ENCODE data around the gene CMTM2. TPM values are rescaled to one million over a fixed set of nuclear protein-coding genes. Genes with fewer than 3 reads are reported as not detected.

The CMTM2 gene
- total and polyA plus RNA-seq, 2 donors (not counting 1 experiment from before 2014, with no cell fraction given), result not detected

GRCh38 chr16:66599726-66600125 lies 20.5 kb downstream of the CMTM2 start:
- peaks cover 19% of the 10 kb centered on the region for H3K4me1 Mint-ChIP-seq
- whole genome bisulfite sequencing (ENCODE audit: insufficient coverage), result no CpG with 5 or more reads among the region's 4 CpGs
- intact Hi-C loops (cut with micrococcal nuclease), result no loop called here
- ChIA-PET POLR2A (no interaction called here), CTCF (interaction anchor here (1.2 to 1.4 kb wide), 3 partner anchors 10 to 88 kb away, joined by 3 to 6 read pairs (median 3); no protein-coding TSS in a partner anchor)
- no peaks in the 10 kb centered on the region for H3K79me2 ChIP-seq (ENCODE audit: control insufficient read depth, insufficient read depth, low read length)
- peaks cover 6% of the 10 kb centered on the region for H3K9me3 Mint-ChIP-seq (ENCODE audit: insufficient read depth)
- peaks cover 10 to 17% of the 10 kb centered on the region in 2 donors for H3K4me1 ChIP-seq (ENCODE audit: control insufficient read depth in 2 of 2, insufficient read depth in 2 of 2, low read length in 2 of 2)
- H3K27ac ChIP-seq (ENCODE audit: low read length in 2 of 2), result no peak overlapping the region
- peaks cover 2 to 20% (median 15%) of the 10 kb centered on the region in 3 donors for H3K9me3 ChIP-seq (ENCODE audit: control extremely low read depth in 1 of 3, control insufficient read depth in 2 of 3, insufficient read depth in 1 of 3, low read length in 2 of 3)
- no peak overlapping the region for H3K4me3 ChIP-seq (ENCODE audit: control extremely low read depth in 1 of 5, extremely low read depth in 1 of 5, insufficient read depth in 1 of 5, low read depth in 2 of 5, low read length in 4 of 5)
- no peak overlapping the region for H3K4me2 ChIP-seq (replicated peaks; ENCODE audit: low read depth, low read length, poor library complexity, severe bottlenecking)
- H3K4me3 Mint-ChIP-seq, result no peak overlapping the region
- H4K20me1 ChIP-seq (ENCODE audit: control insufficient read depth, insufficient read depth, low read length, poor library complexity, severe bottlenecking), result no peaks in the 10 kb centered on the region
- no peak overlapping the region for H3K9ac ChIP-seq (ENCODE audit: low read length)
- no peak for TF ChIP-seq CTCF (IDR thresholded peaks at IDR 0.05)
- no peak for TF ChIP-seq EZH2 (IDR thresholded peaks at IDR 0.05; ENCODE audit: borderline replicate concordance, insufficient read depth, low read depth, low read length, poor library complexity, severe bottlenecking)
- H2AFZ ChIP-seq (ENCODE audit: insufficient read depth, low read depth, low read length, poor library complexity, severe bottlenecking), result no peak overlapping the region
- ATAC-seq (ENCODE audit: low read depth) (no peak), DNase-seq (no peak)
- H3K27ac Mint-ChIP-seq, result no peak overlapping the region
- H3K27me3 Mint-ChIP-seq, result peaks cover 34% of the 10 kb centered on the region
- H3K27me3 ChIP-seq (replicated peaks in 1 of 4; ENCODE audit: control extremely low read depth in 1 of 4, control insufficient read depth in 3 of 4, insufficient read depth in 4 of 4, low read length in 3 of 4), result peaks cover 0 to 25% (median 12%) of the 10 kb centered on the region in 4 experiments
- no peaks in the 10 kb centered on the region for H3K36me3 ChIP-seq (replicated peaks in 1 of 2; ENCODE audit: control extremely low read depth in 1 of 2, control insufficient read depth in 1 of 2, extremely low read depth in 1 of 2, insufficient read depth in 2 of 2, low read length in 1 of 2)

- no peak for TF ChIP-seq EZH2 (IDR thresholded peaks at IDR 0.05; ENCODE audit: borderline replicate concordance, insufficient read depth, low read depth, low read length, poor library complexity, severe bottlenecking)
- no peak for TF ChIP-seq CTCF (IDR thresholded peaks at IDR 0.05)
- Mint-ChIP-seq H3K4me1 (peaks cover 16% of the 10 kb centered on the region), H3K4me3 (no peak overlapping the region), H3K27me3 (peaks cover 34% of the 10 kb centered on the region), H3K27ac (no peak overlapping the region), H3K9me3 (ENCODE audit: insufficient read depth) (peaks cover 6% of the 10 kb centered on the region)
- intact Hi-C loops (cut with micrococcal nuclease), result no loop called here
- H2AFZ ChIP-seq (ENCODE audit: insufficient read depth, low read depth, low read length, poor library complexity, severe bottlenecking), result no peak overlapping the region
- ChIA-PET POLR2A (no interaction called here), CTCF (interaction anchor here (0.6 to 1.3 kb wide), 3 partner anchors 48 to 564 kb away, joined by 3 read pairs; partner anchors contain the start of gene HSF4)
- H3K27me3 ChIP-seq (replicated peaks in 1 of 4; ENCODE audit: control extremely low read depth in 1 of 4, control insufficient read depth in 3 of 4, insufficient read depth in 4 of 4, low read length in 3 of 4), result peaks cover 0 to 25% (median 13%) of the 10 kb centered on the region in 4 experiments
- H3K9me3 ChIP-seq (ENCODE audit: control extremely low read depth in 1 of 3, control insufficient read depth in 2 of 3, insufficient read depth in 1 of 3, low read length in 2 of 3), result peaks cover 2 to 20% (median 15%) of the 10 kb centered on the region in 3 donors
- H4K20me1 ChIP-seq (ENCODE audit: control insufficient read depth, insufficient read depth, low read length, poor library complexity, severe bottlenecking), result no peaks in the 10 kb centered on the region
- DNase-seq, result no peak
- H3K36me3 ChIP-seq (replicated peaks in 1 of 2; ENCODE audit: control extremely low read depth in 1 of 2, control insufficient read depth in 1 of 2, extremely low read depth in 1 of 2, insufficient read depth in 2 of 2, low read length in 1 of 2), result no peaks in the 10 kb centered on the region
- H3K9ac ChIP-seq (ENCODE audit: low read length), result no peak overlapping the region
- no peaks in the 10 kb centered on the region for H3K79me2 ChIP-seq (ENCODE audit: control insufficient read depth, insufficient read depth, low read length)
- no peak for ATAC-seq (ENCODE audit: low read depth)
- H3K27ac ChIP-seq (ENCODE audit: low read length in 2 of 2), result no peak overlapping the region
- H3K4me3 ChIP-seq (ENCODE audit: control extremely low read depth in 1 of 5, extremely low read depth in 1 of 5, insufficient read depth in 1 of 5, low read depth in 2 of 5, low read length in 4 of 5), result no peak overlapping the region
- H3K4me2 ChIP-seq (replicated peaks; ENCODE audit: low read depth, low read length, poor library complexity, severe bottlenecking), result no peak overlapping the region
- peaks cover 7 to 15% of the 10 kb centered on the region in 2 donors for H3K4me1 ChIP-seq (ENCODE audit: control insufficient read depth in 2 of 2, insufficient read depth in 2 of 2, low read length in 2 of 2)
- 100% methylated on average over 1 of the region's 1 CpG for whole genome bisulfite sequencing (ENCODE audit: insufficient coverage)
Observed at GRCh38 chr16:66600477-66600876, 21.2 kb downstream of the CMTM2 start.

All from B cell (primary cell).